Hepatocyte (in vitro differentiated cells): Measurements from ENCODE around the gene MYO1F.

Experiments used
- CTCF ChIP-seq: fragments of 200-600 bp; sonication (generic); IDR thresholded peaks from 2 replicates; pipeline ENCODE4 v1.5.1; 2016; ENCODE audit warnings: antibody characterized with exemption, mild to moderate bottlenecking; ENCODE audit not compliant: poor library complexity
- EZH2 ChIP-seq: fragments of 200-600 bp; sonication (generic); IDR thresholded peaks from 2 replicates; pipeline ENCODE4 v1.6.1; 2016; ENCODE audit warnings: antibody characterized with exemption, mild to moderate bottlenecking, borderline replicate concordance
- EZH2phosphoT487 ChIP-seq: fragments of 200-600 bp; sonication (generic); IDR thresholded peaks from one replicate; pipeline ENCODE4 v1.6.1; 2018; ENCODE audit warnings: antibody characterized with exemption, mild to moderate bottlenecking, low read depth, moderate library complexity; ENCODE audit not compliant: unreplicated experiment, severe bottlenecking

- TF ChIP-seq CTCF: no peak
- TF ChIP-seq EZH2: no peak
- no peak for TF ChIP-seq EZH2phosphoT487
Observed at GRCh38 chr19:8489561-8490394, 87.5 kb downstream of the MYO1F start.
